Measurements from ENCODE around the gene SPCS2. TPM values are rescaled to one million over a fixed set of nuclear protein-coding genes. Genes with fewer than 3 reads are reported as not detected.

Gene SPCS2
- total RNA-seq, 1 experiment from 2014 or later: 116 TPM

GRCh38 chr11:74927496-74927895, 21.6 kb upstream of the SPCS2 start:
- no peak for TF ChIP-seq ETV6 (CRISPR knock-in tag; IDR thresholded peaks at IDR 0.05)
- TF ChIP-seq HMGXB4 (CRISPR knock-in tag; IDR thresholded peaks at IDR 0.05): no peak
- TF ChIP-seq USF2 (CRISPR knock-in tag; IDR thresholded peaks at IDR 0.05): no peak
- TF ChIP-seq PRRX2 (CRISPR knock-in tag; IDR thresholded peaks at IDR 0.05): no peak
- TF ChIP-seq NR1H2 (CRISPR knock-in tag; IDR thresholded peaks at IDR 0.05): no peak
- no peak for TF ChIP-seq AR (CRISPR knock-in tag; IDR thresholded peaks at IDR 0.05)
- TF ChIP-seq NFATC4 (CRISPR knock-in tag; IDR thresholded peaks at IDR 0.05): no peak
- no peak for TF ChIP-seq CREM (CRISPR knock-in tag; IDR thresholded peaks at IDR 0.05)
- TF ChIP-seq E2F5 (CRISPR knock-in tag; IDR thresholded peaks at IDR 0.05): no peak
- TF ChIP-seq ZBTB43 (CRISPR knock-in tag; IDR thresholded peaks at IDR 0.05): no peak
- no peak for TF ChIP-seq ATF2 (CRISPR knock-in tag; IDR thresholded peaks at IDR 0.05; ENCODE audit: borderline replicate concordance, low read depth)
- ChIA-PET POLR2A (no interaction called here), CTCF (no interaction called here)
- no peaks in the 10 kb centered on the region for H3K27me3 Mint-ChIP-seq (ENCODE audit: low read depth)
- DNase-seq (ENCODE audit: low spot score) (no peak), ATAC-seq (no peak)
- no peaks in the 10 kb centered on the region for H3K4me1 Mint-ChIP-seq
- no peak overlapping the region for H3K27ac Mint-ChIP-seq
- H3K36me3 Mint-ChIP-seq: no peaks in the 10 kb centered on the region
- H3K4me3 Mint-ChIP-seq: no peak overlapping the region
- H3K9me3 Mint-ChIP-seq: no peaks in the 10 kb centered on the region

- TF ChIP-seq GTF2I (CRISPR knock-in tag; conservative IDR thresholded peaks at IDR 0.05) (no peak), ESRRA (CRISPR knock-in tag; IDR thresholded peaks at IDR 0.05; ENCODE audit: borderline replicate concordance) (no peak), CTCF (IDR thresholded peaks at IDR 0.05) (peak; percentile 56; the same call in 1 of the 2 replicates), RELA (CRISPR knock-in tag; IDR thresholded peaks at IDR 0.05; ENCODE audit: borderline replicate concordance) (no peak), KAT7 (CRISPR knock-in tag; IDR thresholded peaks at IDR 0.05; ENCODE audit: borderline replicate concordance) (no peak)
- ChIA-PET CTCF (interaction anchor here (0.6 to 2.1 kb wide), 36 partner anchors 9 to 319 kb away, joined by 3 to 16 read pairs (median 4); partner anchors contain the start of gene SPCS2), POLR2A (interaction anchor here (1.0 kb wide), 1 partner anchor 19 kb away, joined by 3 read pairs; the partner anchor contains the start of genes SPCS2 and XRRA1)
- H3K27ac Mint-ChIP-seq: no peak overlapping the region
- H3K27me3 Mint-ChIP-seq (ENCODE audit: low read depth): no peaks in the 10 kb centered on the region
- H3K36me3 Mint-ChIP-seq: peaks cover 4% of the 10 kb centered on the region; the same call in 1 of the 2 replicates
- H3K9me3 Mint-ChIP-seq: no peaks in the 10 kb centered on the region
- DNase-seq (ENCODE audit: low spot score): peak; percentile 53
- H3K4me1 Mint-ChIP-seq: no peaks in the 10 kb centered on the region
- H3K4me3 Mint-ChIP-seq: no peak overlapping the region
- ATAC-seq: peak; percentile 95
These were observed 19.4 kb upstream of the SPCS2 start for GRCh38 chr11:74929431-74930363.
